Activated CD4-positive, alpha-beta T cell treated with anti-CD3 and anti-CD28 coated beads, Interleukin-2, Interleukin-4, amounts not matched to agents 100 ng/mL and 50 ng/mL, durations not matched to agents 16 hours and 8 hours (primary cell): ENCODE data around the gene TM6SF1.
A peak's percentile ranks its signal among the peaks of the same experiment; 100 is the strongest.
"Not testable (repeated sequence)": the region's sequence is repeated elsewhere in the genome, so short reads cannot be mapped to it uniquely, and the experiment has no call there.

Experiments used
- DNase-seq: peaks from one replicate; pipeline ENCODE4 v3.0.0-alpha.2; 2020; ENCODE audit warnings: low spot score

Gene TM6SF1

GRCh38 chr15:83115831-83116565 is 8.6 kb downstream of the TM6SF1 start:
- peak; percentile 46 for DNase-seq

DNA sequence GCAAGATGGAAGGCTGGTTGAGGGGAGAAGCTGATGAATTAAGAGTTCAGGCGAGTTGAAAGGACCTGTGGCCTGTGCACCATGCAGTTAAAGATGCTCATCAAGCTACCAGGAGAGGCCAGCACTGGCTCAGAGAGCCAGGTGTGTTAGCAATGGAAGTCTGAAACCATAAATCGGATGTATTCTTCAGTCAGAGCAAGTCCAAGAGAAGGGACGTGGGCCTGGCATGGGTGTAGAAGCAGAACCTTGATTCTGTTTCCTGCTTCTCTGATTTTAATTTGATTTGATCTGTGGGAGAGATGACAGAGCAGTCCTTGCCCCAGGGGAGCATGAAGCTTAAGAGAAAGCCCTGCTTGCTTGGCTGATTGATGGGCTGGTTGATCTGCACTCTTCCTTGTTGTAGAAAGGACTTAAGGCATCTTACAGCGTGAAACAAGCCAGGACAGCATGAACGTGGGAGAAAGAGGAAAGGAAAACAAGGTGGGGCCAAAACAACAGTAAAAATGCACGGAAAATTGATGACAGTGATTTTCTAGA is 10.9 kb downstream of the TM6SF1 start:
- DNase-seq, result no peak

DNA sequence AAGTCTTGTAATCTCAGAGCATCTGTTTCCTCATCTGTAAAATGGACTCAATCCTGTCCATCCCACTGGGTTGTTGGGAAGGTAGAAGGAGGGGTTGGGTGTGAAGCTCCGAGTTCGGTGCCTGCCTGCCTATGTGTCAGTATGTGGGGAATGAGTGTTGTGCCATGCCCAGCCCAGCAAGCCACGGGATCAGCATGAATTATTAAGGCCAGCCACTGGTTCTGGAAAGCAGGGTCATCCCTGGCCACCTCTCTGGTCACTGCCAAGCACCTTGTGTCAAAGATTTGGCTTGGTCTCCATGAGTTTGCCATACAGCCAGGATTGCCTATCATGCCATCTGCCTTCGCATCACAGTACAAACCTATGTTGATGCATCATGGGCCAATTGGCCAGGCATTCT is 11.5 kb downstream of the TM6SF1 start:
- no peak for DNase-seq

DNA sequence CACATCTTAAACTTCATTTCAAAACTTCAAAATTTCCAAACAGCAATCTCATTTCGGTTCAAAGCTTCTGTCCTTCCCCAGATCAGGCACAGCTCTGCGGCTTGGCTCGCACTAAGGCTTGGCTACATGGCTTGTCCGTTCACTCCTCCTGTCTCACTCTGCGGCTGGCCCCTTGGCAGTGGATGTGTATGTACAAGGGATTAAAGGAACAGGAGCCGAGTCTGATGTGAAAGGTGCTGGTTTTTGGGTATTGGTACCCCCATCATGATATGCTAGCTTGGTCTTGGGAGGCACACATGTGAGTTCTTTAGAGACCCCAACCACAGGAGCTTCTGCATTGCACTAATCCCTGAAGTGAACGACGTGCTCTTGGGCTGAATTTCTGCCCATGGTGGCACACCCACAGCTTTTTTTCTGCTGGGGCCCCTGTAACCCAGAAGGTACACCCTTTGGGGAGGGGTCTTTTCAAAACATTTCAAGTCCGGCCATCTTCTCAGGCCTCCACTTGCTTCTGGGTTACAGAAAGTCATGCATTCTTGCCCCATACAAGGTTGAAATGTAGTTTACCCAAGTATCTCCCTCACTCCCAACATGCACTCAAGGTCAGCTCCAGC is 12.6 kb downstream of the TM6SF1 start:
- no peak for DNase-seq

DNA sequence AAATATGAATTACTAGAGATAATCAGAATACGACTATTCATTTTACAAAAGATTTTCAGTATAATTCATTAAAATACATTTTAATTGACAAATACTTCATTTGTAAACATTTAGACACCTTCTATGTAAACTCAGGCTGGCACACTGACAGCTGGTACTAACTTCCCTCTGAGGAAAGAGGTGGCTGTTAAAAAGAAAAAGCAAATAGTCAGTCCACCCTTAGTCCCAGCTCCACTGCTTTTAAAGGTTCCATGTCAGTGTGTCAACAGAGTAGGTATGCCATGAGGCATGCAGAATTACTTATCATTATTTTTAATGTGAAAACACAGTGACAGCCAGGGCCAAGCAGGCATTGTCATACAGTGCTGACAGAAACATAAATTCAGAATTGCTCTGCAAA is 16.1 kb downstream of the TM6SF1 start:
- DNase-seq, result no peak

GRCh38 chr15:83127547-83128150 is 20.2 kb downstream of the TM6SF1 start:
- no peak for DNase-seq

GRCh38 chr15:83129791-83130190 is 22.3 kb downstream of the TM6SF1 start:
- DNase-seq, result no peak

DNA sequence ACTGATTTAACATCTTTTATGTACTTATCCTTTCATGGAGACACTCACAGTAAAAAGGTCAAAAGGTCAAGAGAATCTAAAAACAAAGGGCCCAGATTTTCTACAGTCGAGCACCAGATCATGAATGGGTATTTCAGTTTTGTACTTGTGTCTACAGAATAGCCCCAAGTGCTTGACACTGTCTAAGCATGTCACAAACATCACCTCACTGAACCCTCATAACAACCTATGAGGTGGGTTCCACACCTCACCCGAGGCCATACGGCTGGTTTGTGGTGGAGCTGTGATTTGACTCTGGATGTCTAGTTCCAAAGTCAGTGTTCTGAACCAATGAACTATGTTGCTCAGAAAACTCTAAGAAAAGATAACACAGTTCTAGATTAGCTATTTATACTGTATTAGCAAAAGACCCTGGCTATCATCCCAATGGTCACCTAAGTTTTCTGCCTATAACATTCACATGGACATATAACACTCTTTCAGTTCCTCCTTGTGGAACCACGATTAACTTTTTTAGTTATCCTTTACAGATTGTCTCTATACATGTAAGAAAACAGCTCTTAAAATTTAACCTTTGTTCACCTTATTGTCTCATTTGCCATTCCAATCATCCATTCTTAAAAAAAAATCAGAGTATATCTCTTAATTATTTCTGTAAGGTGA is 25.5 kb downstream of the TM6SF1 start:
- DNase-seq, result no peak

DNA sequence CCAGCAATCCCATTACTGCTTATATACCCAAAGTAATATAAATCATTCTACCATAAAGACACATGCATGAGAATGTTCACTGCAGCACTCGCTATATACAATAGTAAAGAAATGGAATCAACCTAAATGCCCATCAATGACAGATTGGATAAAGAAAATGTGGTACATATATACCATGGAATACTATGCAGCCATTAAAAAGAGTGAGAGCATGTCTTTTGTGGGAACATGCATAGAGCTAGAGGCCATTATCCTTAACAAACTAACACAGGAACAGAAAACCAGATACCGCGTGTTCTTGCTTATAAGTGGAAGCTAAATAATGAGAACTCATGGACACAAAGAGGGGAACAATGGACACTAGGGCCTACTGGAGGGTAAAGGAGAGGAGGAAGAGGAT is 34.7 kb downstream of the TM6SF1 start:
- not testable (repeated sequence) for DNase-seq

- no peak for DNase-seq
Observed at GRCh38 chr15:83144771-83145170, 37.3 kb downstream of the TM6SF1 start.

GRCh38 chr15:83153288-83153687 is 45.8 kb downstream of the TM6SF1 start:
- DNase-seq, result no peak

- no peak for DNase-seq
Observed at GRCh38 chr15:83155942-83156341, 48.5 kb downstream of the TM6SF1 start.

- DNase-seq, result no peak
Observed at GRCh38 chr15:83158393-83158792, 50.9 kb downstream of the TM6SF1 start.

DNA sequence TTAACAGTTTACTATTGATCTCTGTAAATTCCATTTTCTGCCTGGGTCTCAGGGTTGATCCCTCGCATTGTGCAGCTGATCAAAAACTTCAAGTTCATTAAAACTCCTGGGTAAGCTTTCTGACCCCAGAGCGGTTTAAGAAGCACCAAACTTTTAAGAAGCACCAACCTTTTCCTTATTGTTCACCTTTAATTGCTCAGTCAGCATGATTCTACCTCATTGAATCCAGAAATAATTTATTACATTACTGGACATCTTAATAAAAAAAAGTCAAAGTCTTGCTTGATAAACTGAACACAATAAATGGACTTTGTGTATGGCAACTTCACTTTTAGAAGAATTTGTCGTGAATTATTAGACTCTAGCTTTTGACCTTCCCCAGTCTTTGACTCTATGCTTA is 53.3 kb downstream of the TM6SF1 start:
- no peak for DNase-seq

GRCh38 chr15:83163032-83163431 is 55.6 kb downstream of the TM6SF1 start:
- DNase-seq, result peak; percentile 20

GRCh38 chr15:83164111-83164770 is 56.8 kb downstream of the TM6SF1 start:
- DNase-seq, result no peak

GRCh38 chr15:83164771-83165404 is 57.4 kb downstream of the TM6SF1 start:
- peak; percentile 64 for DNase-seq

DNA sequence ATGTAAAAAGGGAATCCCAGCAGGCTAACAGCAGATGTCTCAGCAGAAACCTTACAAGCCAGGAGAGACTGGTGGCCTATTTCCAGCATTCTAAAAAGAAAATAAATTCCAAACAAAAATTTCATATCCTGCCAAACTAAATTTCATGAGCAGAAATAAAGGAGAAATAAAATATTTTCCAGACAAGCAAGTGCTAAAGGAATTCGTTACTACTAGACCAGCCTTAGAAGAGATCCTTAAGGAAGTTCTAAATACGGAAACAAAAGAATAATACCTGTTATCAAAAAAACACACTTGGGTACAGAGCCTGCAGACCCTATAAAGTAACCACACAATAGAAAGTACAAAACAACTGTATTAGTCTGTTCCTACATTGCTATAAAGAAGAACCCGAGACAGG is 58.8 kb downstream of the TM6SF1 start:
- DNase-seq, result no peak

GRCh38 chr15:83166830-83167229 is 59.4 kb downstream of the TM6SF1 start:
- DNase-seq, result no peak

DNA sequence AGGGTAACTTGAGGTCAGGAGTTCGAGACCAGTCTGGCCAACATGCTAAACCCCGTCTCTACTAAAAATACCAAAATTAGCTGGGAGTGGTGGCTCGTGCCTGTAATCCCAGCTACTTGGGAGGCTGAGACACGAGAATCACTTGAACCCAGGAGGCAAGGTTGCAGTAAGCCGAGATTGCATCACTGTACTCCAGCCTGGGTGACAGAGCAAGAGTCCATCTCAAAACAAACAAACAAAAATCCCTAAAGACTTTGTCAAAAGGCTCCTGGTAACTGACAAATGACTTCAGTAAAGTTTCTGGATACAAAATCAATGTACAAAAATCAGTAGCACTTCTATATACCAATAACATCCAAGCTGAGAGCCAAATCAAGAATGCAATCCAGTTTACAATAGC is 62.1 kb downstream of the TM6SF1 start:
- not testable (repeated sequence) for DNase-seq

GRCh38 chr15:83170474-83171165 is 63.2 kb downstream of the TM6SF1 start:
- no peak for DNase-seq
